ENCODE data around the gene DLGAP3. TPM values are rescaled to one million over a fixed set of nuclear protein-coding genes. Genes with fewer than 3 reads are reported as not detected.
"Not testable (repeated sequence)": the region's sequence is repeated elsewhere in the genome, so short reads cannot be mapped to it uniquely, and the experiment has no call there.

Gene DLGAP3
- total and polyA plus RNA-seq, 2 donors (not counting 3 experiments of a cell fraction or from before 2014, with no cell fraction given) = 0.04 to 0.20 TPM

GRCh38 chr1:34946211-34946610 lies 16.8 kb upstream of the DLGAP3 start:
- H3K27me3 ChIP-seq (ENCODE audit: control insufficient read depth in 2 of 2, insufficient read depth in 2 of 2, low read length in 2 of 2) = no peaks in the 10 kb centered on the region
- H2AFZ ChIP-seq (ENCODE audit: low read depth, low read length) = no peak overlapping the region
- FAIRE-seq = no peak
- intact Hi-C loops (cut with micrococcal nuclease) (no loop called here), dilution Hi-C loops (cut with MboI; ENCODE audit: extremely low pct_ligation_motif_present, low sequenced_read_pairs) (no loop called here)
- no peak for TF ChIP-seq POLR2AphosphoS5 (IDR thresholded peaks at IDR 0.05; ENCODE audit: insufficient read depth, low read depth, low read length)
- TF ChIP-seq GATA2 (IDR thresholded peaks at IDR 0.05; ENCODE audit: insufficient read depth, insufficient read length, low read depth, low read length) = no peak
- no peak for TF ChIP-seq JUN (IDR thresholded peaks at IDR 0.05; ENCODE audit: borderline replicate concordance, insufficient read depth, insufficient read length, low read depth)
- no peak for TF ChIP-seq EZH2 (IDR thresholded peaks at IDR 0.05; ENCODE audit: borderline replicate concordance, low read depth, low read length, severe bottlenecking)
- TF ChIP-seq MYC (IDR thresholded peaks at IDR 0.05; ENCODE audit: low read depth, low read length) = no peak
- no peaks in the 10 kb centered on the region for H3K9me3 ChIP-seq (replicated peaks; ENCODE audit: control insufficient read depth, insufficient read depth, low read length)
- H3K4me1 ChIP-seq (ENCODE audit: control insufficient read depth, extremely low read depth, insufficient read depth, low read length) = no peaks in the 10 kb centered on the region
- no peaks in the 10 kb centered on the region for H3K9me1 ChIP-seq (replicated peaks; ENCODE audit: control insufficient read depth, extremely low read depth, insufficient read depth, low read length)
- H3K79me2 ChIP-seq (ENCODE audit: control insufficient read depth, insufficient read depth, low read length) = no peaks in the 10 kb centered on the region
- no peak overlapping the region for H3K9ac ChIP-seq (replicated peaks; ENCODE audit: extremely low read depth, insufficient read depth, low read length)
- ChIA-PET POLR2A (no interaction called here), CTCF (no interaction called here)
- H3K27ac ChIP-seq (ENCODE audit: insufficient read depth, low read depth, low read length) = no peak overlapping the region
- H3K36me3 ChIP-seq (ENCODE audit: control insufficient read depth in 2 of 2, extremely low read depth in 1 of 2, insufficient read depth in 2 of 2, low read length in 2 of 2) = no peaks in the 10 kb centered on the region
- no peaks in the 10 kb centered on the region for H4K20me1 ChIP-seq (replicated peaks; ENCODE audit: control insufficient read depth, extremely low read depth, insufficient read depth, low read length)
- no TSS peak for BruUV-seq (replicated peaks)
- no peak overlapping the region for H3K4me2 ChIP-seq (ENCODE audit: insufficient read depth, low read length)
- DNase-seq (ENCODE audit: low read depth, low spot score) = no peak
- no peak overlapping the region for H3K4me3 ChIP-seq (replicated peaks in 1 of 3; ENCODE audit: insufficient read depth in 1 of 3, low read depth in 1 of 3, low read length in 3 of 3)

- H3K27me3 ChIP-seq (ENCODE audit: control insufficient read depth in 2 of 2, insufficient read depth in 2 of 2, low read length in 2 of 2); H3K36me3 ChIP-seq (ENCODE audit: control insufficient read depth in 2 of 2, extremely low read depth in 1 of 2, insufficient read depth in 2 of 2, low read length in 2 of 2); H3K9me1 ChIP-seq (replicated peaks; ENCODE audit: control insufficient read depth, extremely low read depth, insufficient read depth, low read length); dilution Hi-C loops (cut with MboI; ENCODE audit: extremely low pct_ligation_motif_present, low sequenced_read_pairs); FAIRE-seq; H3K9ac ChIP-seq (replicated peaks; ENCODE audit: extremely low read depth, insufficient read depth, low read length); H2AFZ ChIP-seq (ENCODE audit: low read depth, low read length); H3K79me2 ChIP-seq (ENCODE audit: control insufficient read depth, insufficient read depth, low read length); DNase-seq (ENCODE audit: low read depth, low spot score); BruUV-seq (replicated peaks); H3K9me3 ChIP-seq (replicated peaks; ENCODE audit: control insufficient read depth, insufficient read depth, low read length); H3K27ac ChIP-seq (ENCODE audit: insufficient read depth, low read depth, low read length); POLR2A ChIA-PET; intact Hi-C loops (cut with micrococcal nuclease); H3K4me2 ChIP-seq (ENCODE audit: insufficient read depth, low read length); H3K4me3 ChIP-seq (replicated peaks in 1 of 3; ENCODE audit: insufficient read depth in 1 of 3, low read depth in 1 of 3, low read length in 3 of 3); H3K4me1 ChIP-seq (ENCODE audit: control insufficient read depth, extremely low read depth, insufficient read depth, low read length); H4K20me1 ChIP-seq (replicated peaks; ENCODE audit: control insufficient read depth, extremely low read depth, insufficient read depth, low read length): not testable (repeated sequence)
- CTCF ChIA-PET = interaction anchor here (0.5 to 1.5 kb wide), 2 partner anchors 11 to 188 kb away, joined by 3 to 4 read pairs; no protein-coding TSS in a partner anchor
Observed at GRCh38 chr1:34941798-34942197, 12.3 kb upstream of the DLGAP3 start.
